DOHH2 (cell line): Measurements from ENCODE around the gene FTCDNL1.

ENCODE experiments used
- CTCF ChIP-seq: fragments of 200-600 bp; sonication (generic); IDR thresholded peaks from one replicate; pipeline ENCODE4 v1.5.1; 2014; ENCODE audit warnings: antibody characterized with exemption, mild to moderate bottlenecking, low read depth, low read length; ENCODE audit not compliant: poor library complexity, severe bottlenecking
- EZH2phosphoT487 ChIP-seq: fragments of 200-600 bp; sonication (generic); IDR thresholded peaks from 2 replicates; pipeline ENCODE4 v1.6.1; 2017; ENCODE audit warnings: borderline replicate concordance, mild to moderate bottlenecking, antibody characterized with exemption, low read length, moderate library complexity, mixed read lengths

GRCh38 chr2:199829628-199830027 is 21.4 kb downstream of the FTCDNL1 start:
- TF ChIP-seq CTCF (no peak), EZH2phosphoT487 (no peak)
